Mesodermal cell (in vitro differentiated cells): Measurements from ENCODE around the gene HEATR3.
"Not testable (repeated sequence)": the region's sequence is repeated elsewhere in the genome, so short reads cannot be mapped to it uniquely, and the experiment has no call there.

Source experiments
- H3K27ac ChIP-seq: 2 replicates; pipeline ENCODE4 v1.7.0; 2013; ENCODE audit warnings: mild to moderate bottlenecking, low read depth, low read length, moderate library complexity; ENCODE audit not compliant: severe bottlenecking
- H3K36me3 ChIP-seq: 2 replicates; pipeline ENCODE4 v1.7.1; 2013; ENCODE audit warnings: mild to moderate bottlenecking, low read length, moderate library complexity; ENCODE audit not compliant: control insufficient read depth, insufficient read depth
- H3K4me1 ChIP-seq: one replicate; pipeline ENCODE4 v1.7.1; 2013; ENCODE audit warnings: mild to moderate bottlenecking, low read length; ENCODE audit not compliant: insufficient read depth, control insufficient read depth, poor library complexity, severe bottlenecking
- H3K4me3 ChIP-seq: 2 replicates; pipeline ENCODE4 v1.7.0; 2013; ENCODE audit warnings: low read length, control low read depth, mild to moderate bottlenecking; ENCODE audit not compliant: insufficient read depth, poor library complexity, severe bottlenecking; ENCODE audit errors: extremely low read depth
- H3K9me3 ChIP-seq: 2 replicates; pipeline ENCODE4 v1.7.1; 2013; ENCODE audit warnings: mild to moderate bottlenecking, low read length, moderate library complexity; ENCODE audit not compliant: control insufficient read depth
- WGBS, 2 experiments: methylation state at CpG; one replicate each; pipeline ENCODE4 v1.1.5; 2013; ENCODE audit warnings: missing lambda C conversion rate in 2 of 2; ENCODE audit not compliant: insufficient coverage in 2 of 2; 5-methylcytosine and 5-hydroxymethylcytosine counted together

The HEATR3 gene

GRCh38 chr16:50132571-50132970, 66.8 kb downstream of the HEATR3 start:
- not testable (repeated sequence) for H3K9me3 ChIP-seq, H3K36me3 ChIP-seq
- 84 to 86% methylated on average over 7 of the region's 7 CpGs for WGBS, 2 experiments

GRCh38 chr16:50133214-50133613, 67.4 kb downstream of the HEATR3 start:
- no peak overlapping the region for H3K27ac ChIP-seq
- no peaks in the 10 kb centered on the region for H3K36me3 ChIP-seq
- no peaks in the 10 kb centered on the region for H3K4me1 ChIP-seq
- H3K4me3 ChIP-seq = no peak overlapping the region
- H3K9me3 ChIP-seq = no peaks in the 10 kb centered on the region
- 29% methylated on average over 1 of the region's 2 CpGs; no CpG with 5 or more reads in 1 of the 2 experiments for WGBS, 2 experiments

More at GRCh38 chr16:50132571-50132970, 66.8 kb downstream of the HEATR3 start:
- not testable (repeated sequence) for H3K4me1 ChIP-seq, H3K27ac ChIP-seq, H3K4me3 ChIP-seq

GRCh38 chr16:50136399-50136798, 70.6 kb downstream of the HEATR3 start:
- H3K4me3 ChIP-seq = no peak overlapping the region
- H3K27ac ChIP-seq = no peak overlapping the region
- H3K9me3 ChIP-seq = no peaks in the 10 kb centered on the region
- H3K36me3 ChIP-seq = no peaks in the 10 kb centered on the region
- no peaks in the 10 kb centered on the region for H3K4me1 ChIP-seq

- no peak overlapping the region for H3K27ac ChIP-seq
- no peaks in the 10 kb centered on the region for H3K9me3 ChIP-seq
- no peaks in the 10 kb centered on the region for H3K4me1 ChIP-seq
- WGBS, 2 experiments = 87 to 90% methylated on average over 3 of the region's 3 CpGs
- H3K4me3 ChIP-seq = no peak overlapping the region
- no peaks in the 10 kb centered on the region for H3K36me3 ChIP-seq
These were observed 71.5 kb downstream of the HEATR3 start for GRCh38 chr16:50137268-50137667.

- Histone ChIP-seq H3K36me3 (no peaks in the 10 kb centered on the region), H3K4me1 (no peaks in the 10 kb centered on the region), H3K4me3 (no peak overlapping the region), H3K27ac (no peak overlapping the region), H3K9me3 (no peaks in the 10 kb centered on the region)
- no CpG with 5 or more reads among the region's 1 CpG for WGBS, 2 experiments
These were observed 73.8 kb downstream of the HEATR3 start for GRCh38 chr16:50139580-50139979.

GRCh38 chr16:50144211-50144610, 78.4 kb downstream of the HEATR3 start:
- 67 to 100% methylated on average over 1 of the region's 2 CpGs for WGBS, 2 experiments
- Histone ChIP-seq H3K4me3 (no peak overlapping the region), H3K27ac (no peak overlapping the region), H3K4me1 (peaks cover 3% of the 10 kb centered on the region), H3K36me3 (no peaks in the 10 kb centered on the region), H3K9me3 (no peaks in the 10 kb centered on the region)

GRCh38 chr16:50146479-50147435, 81.0 kb downstream of the HEATR3 start:
- 93 to 97% methylated on average over 8 to 9 of the region's 9 CpGs for WGBS, 2 experiments
- Histone ChIP-seq H3K4me1 (peaks cover 3% of the 10 kb centered on the region), H3K9me3 (no peaks in the 10 kb centered on the region), H3K4me3 (no peak overlapping the region), H3K27ac (peak overlapping the region; percentile 29), H3K36me3 (no peaks in the 10 kb centered on the region)

- H3K27ac ChIP-seq = no peak overlapping the region
- H3K4me1 ChIP-seq = peaks cover 14% of the 10 kb centered on the region
- no peaks in the 10 kb centered on the region for H3K36me3 ChIP-seq
- 98 to 100% methylated on average over 5 of the region's 5 CpGs for WGBS, 2 experiments
- H3K9me3 ChIP-seq = no peaks in the 10 kb centered on the region
- no peak overlapping the region for H3K4me3 ChIP-seq
These were observed 85.6 kb downstream of the HEATR3 start for GRCh38 chr16:50151322-50151721.

- peak overlapping the region; percentile 62 for H3K4me3 ChIP-seq
- 97 to 99% methylated on average over 9 to 10 of the region's 11 CpGs for WGBS, 2 experiments
- H3K4me1 ChIP-seq = peaks cover 17% of the 10 kb centered on the region
- no peaks in the 10 kb centered on the region for H3K36me3 ChIP-seq
- no peaks in the 10 kb centered on the region for H3K9me3 ChIP-seq
- H3K27ac ChIP-seq = no peak overlapping the region
These were observed 86.0 kb downstream of the HEATR3 start for GRCh38 chr16:50151756-50152155.

- Histone ChIP-seq H3K36me3 (no peaks in the 10 kb centered on the region), H3K9me3 (no peaks in the 10 kb centered on the region), H3K4me3 (peak overlapping the region; percentile 62), H3K27ac (peak overlapping the region; percentile 87), H3K4me1 (peaks cover 15% of the 10 kb centered on the region)
- 2 to 19% methylated on average over 9 to 18 of the region's 24 CpGs for WGBS, 2 experiments
These were observed 86.6 kb downstream of the HEATR3 start for GRCh38 chr16:50152351-50152806.
